Esophagus mucosa (tissue), 1 donor: ENCODE data around the gene SLC12A4. TPM values are rescaled to one million over a fixed set of nuclear protein-coding genes. Genes with fewer than 3 reads are reported as not detected.
A peak's percentile ranks its signal among the peaks of the same experiment; 100 is the strongest.
"Not testable (repeated sequence)": the region's sequence is repeated elsewhere in the genome, so short reads cannot be mapped to it uniquely, and the experiment has no call there.

Experiments used
- ATAC-seq: fragments of 200-7000 bp; cut with Tn5 transposase; one replicate; pipeline ENCODE4 v1.9.1; 2020
- total RNA-seq: library from RNA; stranded (reverse); gene quantifications from one replicate; pipeline ENCODE4 v1.2.4, GENCODE V29; 2023
- donor health status: DM: yes; HTN: yes; CAD: no.

Gene SLC12A4
- total RNA-seq, 1 donor from 2014 or later = 17.5 TPM

- no peak for ATAC-seq
Observed at GRCh38 chr16:67987460-67988160, 19.2 kb upstream of the SLC12A4 start.

GRCh38 chr16:67986949-67987348 is 18.5 kb upstream of the SLC12A4 start:
- no peak for ATAC-seq

GRCh38 chr16:67982011-67982696 is 13.7 kb upstream of the SLC12A4 start:
- no peak for ATAC-seq

- no peak for ATAC-seq
Observed at GRCh38 chr16:67979955-67980678, 11.7 kb upstream of the SLC12A4 start, which contains the start of gene DPEP3. DPEP3 (minus strand) TSS chr16:67980499; CDS start chr16:67980380, 119 bp downstream.

- ATAC-seq = no peak
Observed at GRCh38 chr16:67977469-67978227, 9.2 kb upstream of the SLC12A4 start.

- no peak for ATAC-seq
Observed at GRCh38 chr16:67977005-67977404, 8.6 kb upstream of the SLC12A4 start.

- ATAC-seq = no peak
Observed at GRCh38 chr16:67976205-67976604, 7.8 kb upstream of the SLC12A4 start.

GRCh38 chr16:67975321-67976105 is 7.1 kb upstream of the SLC12A4 start:
- no peak for ATAC-seq

GRCh38 chr16:67972285-67972684 is 3.8 kb upstream of the SLC12A4 start:
- ATAC-seq = not testable (repeated sequence)

- no peak for ATAC-seq
Observed at GRCh38 chr16:67971111-67971510, 2.7 kb upstream of the SLC12A4 start.

GRCh38 chr16:67969254-67970039 is 1.0 kb upstream of the SLC12A4 start:
- no peak for ATAC-seq

GRCh38 chr16:67967958-67968399 is 458 bp downstream of the SLC12A4 start:
- peak; percentile 10 for ATAC-seq

GRCh38 chr16:67967183-67967957 is 1.1 kb downstream of the SLC12A4 start:
- peak; percentile 9 for ATAC-seq

- peak; percentile 16 for ATAC-seq
Observed at GRCh38 chr16:67966549-67967182, 1.8 kb downstream of the SLC12A4 start.

GRCh38 chr16:67965668-67966548 is 2.5 kb downstream of the SLC12A4 start:
- ATAC-seq = no peak

- ATAC-seq = no peak
Observed at GRCh38 chr16:67964477-67965131, 3.8 kb downstream of the SLC12A4 start.

- ATAC-seq = no peak
Observed at GRCh38 chr16:67963662-67964321, 4.6 kb downstream of the SLC12A4 start.
